Endothelial cell of hepatic sinusoid (primary cell): ENCODE measurements around the gene CELF1.

ENCODE experiments used
- in situ Hi-C: cut with HindIII; loops from 2 replicates; pipeline ENCODE4 v1.10.0; 2017; ENCODE audit warnings: low sequenced_read_pairs

CELF1 gene

DNA sequence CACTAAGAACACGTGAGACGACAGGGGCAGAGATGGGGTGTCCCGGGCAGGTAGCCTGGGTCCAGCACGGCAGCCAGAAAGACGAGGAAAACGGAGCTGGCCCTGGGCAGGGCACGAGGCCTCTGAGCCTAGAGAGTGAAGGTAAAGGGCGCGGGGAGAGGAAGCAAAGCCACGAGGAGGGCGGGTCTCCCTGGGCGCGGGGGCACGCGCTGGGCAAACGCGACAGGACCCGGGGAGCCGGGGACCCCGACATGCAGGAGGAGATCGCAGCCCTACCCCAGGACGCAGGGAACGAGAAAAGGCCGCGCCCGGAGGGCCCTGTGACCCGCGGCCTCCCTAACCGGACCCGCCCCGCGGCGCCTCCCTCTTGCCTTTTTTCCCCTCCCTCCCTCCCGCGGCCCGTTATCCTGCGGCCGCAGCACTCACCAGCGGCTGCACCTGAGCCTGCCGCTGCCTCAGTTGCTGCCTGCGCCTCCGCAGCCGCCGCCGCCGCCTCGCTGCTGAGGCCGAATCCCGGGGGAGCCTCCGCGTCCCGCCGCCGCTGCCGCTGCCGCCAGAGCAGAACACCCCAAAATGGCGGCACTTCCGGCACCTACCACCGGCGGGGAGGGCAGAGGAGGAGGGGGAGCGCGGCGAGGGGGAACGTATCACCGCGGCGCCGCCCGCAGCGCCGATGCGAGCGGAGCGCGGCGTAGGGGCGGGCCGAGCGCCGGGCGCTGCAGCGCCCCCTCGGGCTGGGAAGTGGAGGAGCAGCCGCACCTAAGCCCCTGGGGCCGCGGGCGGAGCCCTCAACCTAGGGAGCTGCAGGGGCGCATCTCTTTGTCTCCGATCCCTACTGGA, at the start of gene CELF1:
Gene CELF1 (minus strand): TSS at position 567 of the 840 bp plus-strand sequence. CDS start 53,609 bp downstream, outside the sequence.
- in situ Hi-C loops, result no loop called here

- in situ Hi-C loops, result no loop called here
Measured at GRCh38 chr11:47599902-47600301, 47.0 kb upstream of the CELF1 start.

DNA sequence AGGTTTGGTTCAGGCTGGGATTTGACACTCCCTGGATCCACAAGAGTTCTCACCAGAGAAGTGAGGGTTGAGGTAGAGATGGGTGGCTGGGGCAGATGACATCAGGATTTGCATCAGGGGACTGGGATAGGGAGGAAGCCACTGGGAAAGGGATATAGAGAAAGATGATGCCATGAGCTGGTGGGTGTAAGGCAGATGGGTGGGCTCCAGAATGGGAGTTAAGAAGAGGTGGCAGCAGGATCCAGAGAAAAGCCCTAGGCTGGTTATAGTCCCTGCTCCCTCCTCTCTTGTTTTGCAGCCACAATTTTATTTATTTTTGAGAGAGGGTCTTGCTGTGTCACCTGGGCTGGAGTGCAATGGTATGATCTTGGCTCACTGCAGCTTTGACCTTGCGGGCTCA, 43.0 kb upstream of the CELF1 start:
- in situ Hi-C loops, result no loop called here

DNA sequence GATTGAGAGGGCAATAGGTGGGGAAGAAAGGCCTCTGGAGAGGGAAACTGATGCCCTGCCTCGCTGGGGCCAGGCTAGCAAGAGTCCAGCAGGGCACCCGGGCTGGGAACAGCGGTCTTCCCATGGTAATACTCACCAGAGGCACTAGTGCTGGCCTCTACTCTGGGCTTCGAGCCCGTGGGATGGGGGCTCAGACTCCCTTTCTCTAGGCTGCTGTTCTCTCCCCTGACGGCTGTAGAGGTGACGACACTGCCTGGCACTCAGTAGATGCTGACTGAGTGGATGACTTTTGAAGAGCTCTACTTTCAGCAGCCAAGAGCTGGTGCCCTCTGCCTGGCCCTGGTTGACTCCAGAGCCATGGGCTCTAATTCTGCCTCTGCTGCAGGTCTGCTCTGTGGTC, 42.1 kb upstream of the CELF1 start:
- in situ Hi-C loops, result no loop called here

DNA sequence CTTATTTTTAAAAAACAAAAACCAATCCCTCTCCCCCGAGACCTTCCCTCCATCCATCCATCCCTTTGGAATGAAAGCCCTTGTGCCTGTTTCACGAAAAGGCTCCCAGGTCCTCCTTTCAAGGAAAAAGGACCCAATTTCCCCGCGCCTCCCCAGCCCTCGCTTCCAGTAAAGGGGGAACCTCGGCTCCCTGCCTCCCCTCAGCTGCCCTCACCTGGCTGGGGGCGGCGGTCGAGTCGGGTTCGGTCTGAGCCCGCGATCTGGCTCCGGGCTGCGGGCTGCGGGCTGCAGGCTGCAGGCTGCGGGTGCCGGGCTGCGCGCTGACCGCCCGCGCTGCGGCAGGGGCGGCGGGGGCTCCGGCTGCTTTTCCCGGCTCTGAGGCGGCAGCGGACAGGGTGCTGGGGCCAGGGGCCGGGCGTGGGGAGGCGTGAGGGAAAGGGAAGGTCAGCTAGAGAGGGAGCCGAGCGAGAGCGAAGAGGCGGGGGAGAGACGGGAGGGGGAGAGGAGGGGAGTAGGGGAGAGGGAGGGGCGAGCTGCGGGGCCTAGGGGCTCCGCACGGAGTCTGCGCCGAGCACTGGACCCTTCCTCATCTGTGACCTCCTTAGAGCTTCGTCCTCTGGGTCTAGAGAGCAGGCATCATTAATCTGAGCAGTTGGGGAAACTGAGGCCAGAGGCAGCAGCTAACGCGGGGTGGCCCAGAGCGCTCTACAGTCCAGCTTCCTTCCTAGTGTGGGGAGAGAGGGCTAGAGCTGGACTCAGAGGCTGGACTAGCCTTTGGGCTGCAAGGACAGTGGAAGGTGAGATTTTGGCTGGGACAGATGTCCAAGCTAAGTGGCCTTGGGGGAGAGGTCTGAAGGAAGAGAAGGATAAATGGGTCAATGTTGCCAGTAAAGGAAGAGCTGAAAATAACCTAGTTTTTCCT, 41.3 kb upstream of the CELF1 start, which contains the start of gene C1QTNF4:
Gene C1QTNF4 (minus strand): TSS at position 478 of the 922 bp plus-strand sequence. CDS start 3,601 bp downstream, outside the sequence.
- in situ Hi-C loops, result no loop called here

GRCh38 chr11:47593492-47593933, 40.6 kb upstream of the CELF1 start:
- in situ Hi-C loops, result no loop called here

- in situ Hi-C loops, result no loop called here
Measured at GRCh38 chr11:47592970-47593369, 40.0 kb upstream of the CELF1 start.

- in situ Hi-C loops, result no loop called here
Measured at GRCh38 chr11:47592251-47592650, 39.3 kb upstream of the CELF1 start.

DNA sequence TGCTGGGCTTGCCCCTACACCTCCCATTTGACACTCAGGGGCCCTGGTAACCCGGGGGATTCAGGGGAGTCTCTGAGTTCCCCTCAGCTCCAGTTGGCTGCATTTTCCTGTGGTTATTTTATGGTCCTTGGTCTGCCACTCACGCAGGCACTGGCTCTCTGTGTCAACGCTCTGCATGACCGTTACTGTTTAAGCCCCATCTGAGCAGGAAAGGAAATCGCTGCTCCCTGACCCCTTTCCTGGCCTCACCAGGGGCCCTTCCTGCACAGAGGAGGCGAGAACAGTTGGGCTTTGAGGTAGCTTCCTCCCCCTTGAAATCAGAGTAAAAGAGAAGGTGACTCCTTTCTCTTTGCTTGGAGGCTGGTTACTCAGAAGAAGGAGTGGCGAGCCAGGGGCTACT, 38.8 kb upstream of the CELF1 start:
- in situ Hi-C loops, result no loop called here

GRCh38 chr11:47589977-47590861, 37.3 kb upstream of the CELF1 start:
- in situ Hi-C loops, result no loop called here

DNA sequence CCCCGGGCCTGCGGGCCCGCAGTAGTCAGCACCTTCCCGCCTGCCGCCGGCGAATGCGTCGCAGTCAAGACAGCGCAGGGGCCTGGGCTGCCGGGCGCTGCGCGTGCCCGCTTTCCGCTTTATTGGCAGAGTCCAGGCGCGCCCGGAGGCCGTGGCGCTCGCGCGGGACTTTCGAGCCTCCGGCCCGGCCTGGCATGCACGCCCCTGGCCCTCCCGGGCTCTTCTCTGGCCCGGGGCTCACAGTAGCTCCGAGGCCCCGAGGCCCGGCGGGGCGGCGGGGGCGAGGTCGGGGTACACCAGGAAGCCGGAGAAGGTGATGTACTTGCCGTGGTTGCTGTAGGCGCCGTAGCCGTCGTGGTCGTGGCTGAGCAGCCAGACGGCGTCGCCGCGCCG, 36.6 kb upstream of the CELF1 start:
- in situ Hi-C loops, result no loop called here

DNA sequence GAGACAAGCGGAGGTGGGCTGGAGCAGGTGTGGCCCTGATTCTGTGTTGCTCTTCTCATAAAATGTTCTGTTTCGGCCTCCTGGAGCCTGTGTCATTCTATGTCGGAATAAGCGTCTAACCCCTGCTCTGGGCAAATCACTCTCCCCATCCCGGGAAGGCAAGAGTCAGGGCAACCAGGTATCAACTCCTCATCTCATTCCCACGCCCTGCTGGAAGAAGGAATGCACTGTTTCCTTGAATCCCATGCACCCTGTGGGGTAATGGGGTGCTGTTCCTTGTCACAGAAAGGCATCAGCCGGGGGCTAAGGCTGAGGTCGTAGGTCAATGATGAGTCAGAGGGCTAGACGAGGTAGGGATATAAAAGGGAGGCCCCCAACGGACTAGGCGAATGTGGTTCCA, 36.2 kb upstream of the CELF1 start:
- in situ Hi-C loops, result no loop called here

DNA sequence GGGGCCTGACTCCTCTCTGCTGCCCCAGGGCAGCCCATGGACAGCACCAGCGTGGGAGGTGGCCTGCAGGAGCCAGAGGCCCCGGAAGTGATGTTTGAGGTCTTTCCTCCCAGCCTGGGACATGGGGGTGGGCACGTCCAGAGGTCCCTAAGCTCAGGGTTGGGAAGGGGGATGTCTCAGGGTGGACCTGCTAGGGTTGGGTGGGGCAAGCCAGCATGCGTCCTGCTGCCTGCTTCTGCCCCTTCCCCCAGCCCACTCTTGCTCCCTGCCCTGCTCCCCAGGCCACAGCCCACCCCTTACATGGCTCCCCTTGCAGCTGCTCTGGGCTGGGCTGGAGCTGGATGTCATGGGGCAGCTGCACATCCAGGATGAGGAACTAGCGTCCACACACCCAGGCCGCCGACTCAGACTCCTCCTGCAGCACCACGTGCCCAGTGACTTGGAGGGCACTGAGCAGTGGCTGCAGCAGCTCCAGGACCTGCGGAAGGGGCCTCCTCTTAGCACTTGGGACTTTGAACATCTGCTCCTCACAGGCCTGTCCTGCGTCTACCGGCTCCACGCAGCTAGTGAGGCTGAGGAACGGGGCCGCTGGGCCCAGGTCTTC, 34.9 kb upstream of the CELF1 start:
- in situ Hi-C loops, result no loop called here

GRCh38 chr11:47587039-47587716, 34.2 kb upstream of the CELF1 start:
- in situ Hi-C loops, result no loop called here

DNA sequence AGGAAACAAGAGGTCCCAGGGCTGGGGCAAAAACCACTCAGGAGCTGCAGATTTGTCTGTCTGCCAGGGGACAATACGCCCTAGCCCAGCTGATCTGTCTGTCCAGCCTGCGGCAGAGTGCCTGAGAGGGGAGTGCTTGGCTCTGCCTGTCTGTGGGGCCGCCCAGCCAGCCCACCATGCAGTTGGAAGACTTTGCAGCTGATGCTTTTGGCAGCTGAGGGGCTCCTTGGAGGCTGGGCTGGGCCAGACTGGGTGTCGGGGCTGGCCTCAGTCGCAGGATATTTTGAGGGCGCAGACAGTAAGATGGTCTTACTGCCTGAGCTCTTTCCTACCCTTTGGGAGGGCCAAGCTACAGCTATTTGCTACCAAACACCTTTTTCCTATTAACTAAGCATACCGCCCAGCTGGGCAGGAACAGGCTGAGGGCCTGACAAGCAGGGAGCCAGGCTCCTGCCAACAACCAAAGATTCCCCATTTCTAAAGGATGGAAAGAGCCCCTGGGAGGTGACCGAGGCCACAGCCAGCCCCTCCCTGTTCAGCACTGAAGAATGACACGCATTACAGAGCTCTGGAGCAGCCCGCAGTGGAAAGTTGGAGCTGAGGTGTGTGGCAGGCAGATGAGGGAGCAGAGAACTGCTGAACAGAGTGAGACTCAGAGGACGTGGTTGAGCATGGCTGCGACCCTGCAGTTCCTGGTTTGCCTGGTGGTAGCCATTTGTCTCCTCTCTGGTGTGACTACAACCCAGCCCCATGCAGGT, 33.3 kb upstream of the CELF1 start, which contains the start of gene FAM180B:
Gene FAM180B (plus strand): TSS at position 581 of the 758 bp plus-strand sequence. CDS start 91 bp downstream, at position 672.
- in situ Hi-C loops, result no loop called here

DNA sequence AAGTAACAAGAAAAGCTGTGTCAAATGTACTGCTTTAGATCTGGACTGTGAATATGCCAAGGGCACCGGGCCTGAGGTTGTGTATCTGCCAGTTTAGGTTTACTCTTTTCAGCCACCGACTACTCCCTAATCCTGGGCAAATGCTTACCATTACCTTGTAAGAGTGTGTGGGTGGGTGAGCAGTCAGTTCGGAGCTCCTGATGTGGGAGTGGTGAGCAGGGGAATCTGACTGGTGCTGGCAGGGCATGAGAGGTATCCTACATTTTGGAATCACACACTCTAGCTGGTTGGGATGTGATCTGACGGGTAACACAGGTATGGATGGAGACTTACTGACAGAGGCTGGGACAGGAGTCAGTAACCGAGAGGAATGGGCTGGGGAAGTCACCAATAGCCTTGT, 30.9 kb upstream of the CELF1 start:
- in situ Hi-C loops, result no loop called here

GRCh38 chr11:47578524-47579494, 25.9 kb upstream of the CELF1 start, which contains the start of the genes KBTBD4 and NDUFS3:
KBTBD4 (minus strand) TSS chr11:47578970; CDS start chr11:47578951, 19 bp downstream.
NDUFS3 (plus strand) TSS chr11:47579074; CDS start chr11:47579092, 18 bp downstream.
- in situ Hi-C loops, result loop anchor here (5.0 to 10.0 kb wide), 2 partner anchors 37 to 46 kb away; no protein-coding TSS in a partner anchor
